Measurements from ENCODE around the gene ACVRL1.

DNA sequence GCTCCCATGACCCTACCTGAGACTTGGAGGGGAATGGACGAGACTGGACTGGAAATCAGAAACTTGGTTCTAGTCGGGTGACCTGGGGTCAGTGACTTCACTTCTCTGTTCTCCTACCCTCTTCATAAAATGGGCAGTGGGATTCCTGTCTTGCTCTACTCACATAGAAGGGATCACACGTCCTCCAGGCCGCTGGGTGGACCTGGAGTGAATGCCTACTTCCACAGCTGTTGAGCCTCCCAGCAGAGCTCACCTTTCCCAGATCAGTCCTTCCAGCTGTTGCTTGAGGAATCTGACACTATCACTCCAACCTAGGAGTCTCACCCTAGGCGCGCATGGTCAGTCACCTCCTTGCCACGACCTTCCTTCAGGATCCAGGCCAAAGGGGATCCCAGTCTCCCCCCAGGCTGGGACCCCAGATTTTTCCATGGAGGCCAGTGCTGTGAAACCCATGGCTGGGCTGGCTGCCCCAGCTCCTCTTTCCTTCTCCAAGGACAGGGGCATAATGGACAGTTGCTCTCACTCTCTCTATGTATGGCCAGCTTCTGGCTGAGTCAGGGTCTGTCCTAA lies 637 bp downstream of the ACVRL1 start:
- no peak for TF ChIP-seq FOXA1 (IDR thresholded peaks at IDR 0.05)
- no peak for TF ChIP-seq LEF1 (IDR thresholded peaks at IDR 0.05; ENCODE audit: borderline replicate concordance)

Data from HEK293T (cell line).